Right atrium auricular region (tissue), 2 donors: Measurements from ENCODE around the gene USP36. TPM values are rescaled to one million over a fixed set of nuclear protein-coding genes. Genes with fewer than 3 reads are reported as not detected.
"Not testable (repeated sequence)": the region's sequence is repeated elsewhere in the genome, so short reads cannot be mapped to it uniquely, and the experiment has no call there.

ENCODE experiments used
- DNase-seq: peaks from one replicate; pipeline ENCODE4 v3.0.0-alpha.2; 2019; ENCODE audit warnings: low spot score
- H3K27ac ChIP-seq, 2 donors: fragments of 200-600 bp; sonication (generic); 1 replicate in 1 of 2; 2 replicates in 1 of 2; pipeline ENCODE4 v1.5.1; 2016 to 2019
- H3K27me3 ChIP-seq, 2 donors: fragments of 200-600 bp; sonication (generic); one replicate each; pipeline versions ENCODE4 v1.5.1 to v1.6.0; 2017 to 2019
- H3K36me3 ChIP-seq: fragments of 200-600 bp; sonication (generic); one replicate; pipeline ENCODE4 v1.5.1; 2016
- H3K4me1 ChIP-seq, 2 donors: fragments of 200-600 bp; sonication (generic); one replicate each; pipeline versions ENCODE4 v1.5.1 to v1.6.0; 2017 to 2019
- H3K4me3 ChIP-seq, 2 donors: fragments of 200-600 bp; sonication (generic); 1 replicate in 1 of 2; 2 replicates in 1 of 2; pipeline ENCODE4 v1.5.1; 2017 to 2019; ENCODE audit warnings: mild to moderate bottlenecking in 1 of 2, moderate library complexity in 1 of 2
- H3K9me3 ChIP-seq, 2 donors: fragments of 200-600 bp; sonication (generic); one replicate each; pipeline ENCODE4 v1.5.1; 2019
- total RNA-seq, 2 donors: library from RNA; depleted of rRNA; stranded (reverse); fragments of >200 nt; gene quantifications; one replicate each; pipeline ENCODE4 v1.1.0, GENCODE V29; 2016
- TF ChIP-seq, protein P1 (sequence below), 2 donors: fragments of 200-600 bp; sonication (generic); IDR thresholded peaks; one replicate each; pipeline ENCODE4 v1.5.1; 2019; ENCODE audit warnings: antibody characterized with exemption in 2 of 2

The USP36 gene
- total RNA-seq, 2 donors from 2014 or later = 15.4 to 18.1 TPM

DNA sequence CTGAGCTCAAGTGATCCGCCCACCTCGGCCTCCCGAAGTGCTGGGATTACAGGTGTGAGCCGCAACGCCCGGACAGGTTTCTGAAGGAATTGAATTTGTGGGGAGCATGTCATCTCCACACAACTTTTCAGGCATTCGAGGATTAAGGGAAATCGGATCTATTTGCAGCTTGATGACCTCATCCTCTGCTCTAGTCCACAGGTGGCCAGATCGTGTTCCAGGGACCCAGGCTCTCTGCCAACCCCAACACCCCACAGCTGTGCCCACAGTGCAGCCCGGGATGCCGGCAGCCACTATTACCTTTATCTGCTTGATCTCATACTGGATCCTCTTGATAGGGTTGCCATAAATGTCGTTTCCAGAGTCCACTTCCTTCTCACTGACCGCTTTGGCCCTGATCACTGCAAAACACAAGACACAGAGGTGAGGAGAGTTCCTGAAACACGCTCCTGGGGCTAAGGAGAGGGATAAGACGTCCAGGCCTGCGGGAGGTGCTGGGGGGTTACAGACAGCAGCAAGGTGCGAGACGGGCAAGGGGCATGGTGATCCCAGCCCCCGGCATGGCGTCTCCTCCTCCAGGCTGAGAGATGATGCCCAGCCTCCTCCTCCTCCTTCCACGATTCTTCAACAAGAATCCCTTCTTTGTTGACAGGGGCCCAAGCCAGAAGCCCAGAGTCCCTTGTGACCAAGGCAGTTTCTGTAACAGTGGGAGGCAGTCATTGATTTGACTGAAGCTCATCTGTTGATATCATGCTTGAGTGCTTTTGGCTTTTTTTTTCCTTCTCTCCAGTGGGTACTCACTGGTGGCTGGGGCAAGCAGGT, 33.1 kb upstream of the USP36 start:
- TF ChIP-seq, protein P1, sequence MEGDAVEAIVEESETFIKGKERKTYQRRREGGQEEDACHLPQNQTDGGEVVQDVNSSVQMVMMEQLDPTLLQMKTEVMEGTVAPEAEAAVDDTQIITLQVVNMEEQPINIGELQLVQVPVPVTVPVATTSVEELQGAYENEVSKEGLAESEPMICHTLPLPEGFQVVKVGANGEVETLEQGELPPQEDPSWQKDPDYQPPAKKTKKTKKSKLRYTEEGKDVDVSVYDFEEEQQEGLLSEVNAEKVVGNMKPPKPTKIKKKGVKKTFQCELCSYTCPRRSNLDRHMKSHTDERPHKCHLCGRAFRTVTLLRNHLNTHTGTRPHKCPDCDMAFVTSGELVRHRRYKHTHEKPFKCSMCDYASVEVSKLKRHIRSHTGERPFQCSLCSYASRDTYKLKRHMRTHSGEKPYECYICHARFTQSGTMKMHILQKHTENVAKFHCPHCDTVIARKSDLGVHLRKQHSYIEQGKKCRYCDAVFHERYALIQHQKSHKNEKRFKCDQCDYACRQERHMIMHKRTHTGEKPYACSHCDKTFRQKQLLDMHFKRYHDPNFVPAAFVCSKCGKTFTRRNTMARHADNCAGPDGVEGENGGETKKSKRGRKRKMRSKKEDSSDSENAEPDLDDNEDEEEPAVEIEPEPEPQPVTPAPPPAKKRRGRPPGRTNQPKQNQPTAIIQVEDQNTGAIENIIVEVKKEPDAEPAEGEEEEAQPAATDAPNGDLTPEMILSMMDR (IDR thresholded peaks at IDR 0.05) = no peak
- no peak for DNase-seq
- no peak overlapping the region for H3K4me3 ChIP-seq
- no peaks in the 10 kb centered on the region for H3K27me3 ChIP-seq
- H3K9me3 ChIP-seq = no peaks in the 10 kb centered on the region
- H3K27ac ChIP-seq = peak overlapping the region; percentile 47 to 61
- H3K4me1 ChIP-seq = peaks cover 0 to 51% of the 10 kb centered on the region in 2 donors
- H3K36me3 ChIP-seq = peaks cover 36% of the 10 kb centered on the region

GRCh38 chr17:78872486-78872885, 31.9 kb upstream of the USP36 start:
- peaks cover 41% of the 10 kb centered on the region for H3K36me3 ChIP-seq
- TF ChIP-seq, protein P1 (IDR thresholded peaks at IDR 0.05) = no peak
- no peak overlapping the region for H3K4me3 ChIP-seq
- H3K4me1 ChIP-seq = peaks cover 0 to 40% of the 10 kb centered on the region in 2 donors
- no peak overlapping the region for H3K27ac ChIP-seq
- no peak for DNase-seq
- no peaks in the 10 kb centered on the region for H3K9me3 ChIP-seq
- H3K27me3 ChIP-seq = no peaks in the 10 kb centered on the region

GRCh38 chr17:78870621-78871020, 30.0 kb upstream of the USP36 start:
- Histone ChIP-seq H3K4me1 (peaks cover 0 to 35% of the 10 kb centered on the region in 2 donors), H3K27ac (no peak overlapping the region), H3K27me3 (no peaks in the 10 kb centered on the region), H3K4me3 (no peak overlapping the region), H3K36me3 (peaks cover 41% of the 10 kb centered on the region), H3K9me3 (no peaks in the 10 kb centered on the region)
- no peak for DNase-seq
- TF ChIP-seq, protein P1 (IDR thresholded peaks at IDR 0.05) = no peak

DNA sequence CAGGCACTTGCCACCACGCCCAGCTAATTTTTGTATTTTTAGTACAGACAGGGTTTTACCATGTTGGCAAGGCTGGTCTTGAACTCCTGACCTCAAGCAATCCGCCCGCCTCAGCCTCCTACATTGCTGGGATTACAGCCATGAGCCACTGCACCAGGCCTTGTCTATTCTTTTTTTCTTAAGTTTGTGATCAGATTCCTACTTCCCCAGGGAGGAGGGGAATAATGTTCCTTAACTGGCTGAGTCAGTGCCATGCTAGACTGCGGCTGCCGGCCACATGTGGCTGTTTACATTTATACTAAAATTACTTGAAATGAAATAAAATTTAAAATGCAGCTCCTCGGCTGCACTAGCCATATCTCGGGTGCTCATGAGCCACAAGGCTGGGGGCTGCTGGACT, 27.8 kb upstream of the USP36 start:
- Histone ChIP-seq H3K27ac (no peak overlapping the region), H3K4me1 (peaks cover 0 to 17% of the 10 kb centered on the region in 2 donors), H3K36me3 (peaks cover 41% of the 10 kb centered on the region), H3K27me3 (no peaks in the 10 kb centered on the region), H3K4me3 (no peak overlapping the region), H3K9me3 (no peaks in the 10 kb centered on the region)
- TF ChIP-seq, protein P1 (IDR thresholded peaks at IDR 0.05) = no peak
- no peak for DNase-seq

DNA sequence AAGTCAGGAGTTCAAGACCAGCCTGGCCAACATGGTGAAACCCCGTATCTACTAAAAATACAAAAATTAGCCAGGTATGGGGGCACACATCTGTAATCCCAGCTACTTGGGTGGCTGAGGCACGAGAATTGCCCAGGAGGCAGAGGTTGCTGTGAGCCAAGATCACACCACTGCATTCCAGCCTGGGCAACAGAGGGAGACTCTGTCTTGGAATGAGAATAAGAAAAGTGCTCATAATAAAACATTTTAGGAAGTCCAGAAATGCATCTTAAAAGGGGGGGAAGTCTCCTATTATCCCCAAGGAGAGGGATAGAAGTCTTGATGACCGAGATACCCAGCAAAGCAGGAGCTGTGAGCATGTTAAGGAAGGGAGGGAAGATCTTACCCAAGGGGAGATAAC, 26.4 kb upstream of the USP36 start:
- H3K9me3 ChIP-seq, DNase-seq, H3K4me3 ChIP-seq, H3K27ac ChIP-seq, H3K27me3 ChIP-seq: not testable (repeated sequence)
- Histone ChIP-seq H3K36me3 (peaks cover 31% of the 10 kb centered on the region), H3K4me1 (peaks cover 0 to 13% of the 10 kb centered on the region in 2 donors)

GRCh38 chr17:78865682-78866390, 25.2 kb upstream of the USP36 start:
- DNase-seq = peak; percentile 91
- Histone ChIP-seq H3K9me3 (no peaks in the 10 kb centered on the region), H3K27ac (peak overlapping the region in 1 of 2 donors; percentile 46), H3K4me3 (no peak overlapping the region), H3K4me1 (peaks cover 0 to 13% of the 10 kb centered on the region in 2 donors), H3K36me3 (peaks cover 26% of the 10 kb centered on the region), H3K27me3 (no peaks in the 10 kb centered on the region)
- TF ChIP-seq, protein P1 (IDR thresholded peaks at IDR 0.05) = peak; percentile 96 to 98
